HG02870 (cell line): Measurements from ENCODE around the gene SMARCA4.

Source experiments
- ATAC-seq: cut with Tn5 transposase; IDR thresholded peaks from one replicate; pipeline ENCODE4 v1.9.1; 2021; ENCODE audit warnings: mild to moderate bottlenecking, moderate library complexity; ENCODE audit not compliant: unreplicated experiment

SMARCA4 gene

GRCh38 chr19:11028146-11028545 is 67.3 kb downstream of the SMARCA4 start:
- ATAC-seq = no peak

DNA sequence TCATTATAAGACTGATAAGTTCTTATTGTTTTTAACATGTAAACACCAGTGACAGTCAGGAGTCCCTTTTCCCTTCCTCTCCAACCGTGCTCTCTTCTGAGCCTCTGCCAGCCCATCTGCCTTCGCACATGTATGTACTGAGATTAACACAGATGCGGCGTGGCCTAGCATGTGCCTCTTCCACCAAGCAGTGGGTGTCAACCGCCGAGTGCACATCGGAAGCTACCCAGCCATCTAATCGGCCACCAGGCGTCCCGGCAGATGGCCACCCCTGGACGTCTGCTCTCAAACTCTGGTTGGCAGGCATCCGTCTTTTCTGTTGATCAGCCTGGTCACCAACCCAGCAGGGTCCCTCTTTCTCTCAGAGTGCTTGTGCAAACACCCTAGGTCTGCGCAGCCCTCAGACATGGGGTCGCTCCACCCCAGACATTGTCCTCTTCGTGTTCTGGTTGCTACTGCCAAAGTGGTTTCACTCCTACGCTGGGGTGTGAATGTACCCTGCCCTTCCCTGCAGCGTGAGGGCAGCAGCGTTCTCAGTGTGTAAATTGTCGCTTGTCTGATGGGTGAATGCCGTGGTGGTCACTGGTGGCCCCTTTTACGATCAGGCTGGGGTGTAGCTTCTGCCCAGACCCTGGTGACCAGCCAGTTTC is 70.7 kb downstream of the SMARCA4 start:
- no peak for ATAC-seq

DNA sequence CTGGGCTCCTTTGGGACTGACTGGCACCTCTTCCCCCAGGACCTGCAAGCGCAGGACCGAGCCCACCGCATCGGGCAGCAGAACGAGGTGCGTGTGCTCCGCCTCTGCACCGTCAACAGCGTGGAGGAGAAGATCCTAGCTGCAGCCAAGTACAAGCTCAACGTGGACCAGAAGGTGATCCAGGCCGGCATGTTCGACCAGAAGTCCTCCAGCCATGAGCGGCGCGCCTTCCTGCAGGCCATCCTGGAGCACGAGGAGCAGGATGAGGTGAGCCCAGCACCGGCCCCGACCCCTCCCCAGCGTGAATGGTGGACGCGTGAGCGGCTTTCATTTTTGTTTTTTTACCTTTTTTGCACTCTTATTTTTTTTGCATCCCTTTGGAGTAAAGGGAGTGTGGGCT is 72.4 kb downstream of the SMARCA4 start:
- ATAC-seq = no peak

GRCh38 chr19:11033763-11034162 is 72.9 kb downstream of the SMARCA4 start:
- ATAC-seq = no peak

- no peak for ATAC-seq
Measured at GRCh38 chr19:11034449-11035213, 73.8 kb downstream of the SMARCA4 start.

GRCh38 chr19:11035441-11036377 is 74.9 kb downstream of the SMARCA4 start:
- ATAC-seq = no peak

DNA sequence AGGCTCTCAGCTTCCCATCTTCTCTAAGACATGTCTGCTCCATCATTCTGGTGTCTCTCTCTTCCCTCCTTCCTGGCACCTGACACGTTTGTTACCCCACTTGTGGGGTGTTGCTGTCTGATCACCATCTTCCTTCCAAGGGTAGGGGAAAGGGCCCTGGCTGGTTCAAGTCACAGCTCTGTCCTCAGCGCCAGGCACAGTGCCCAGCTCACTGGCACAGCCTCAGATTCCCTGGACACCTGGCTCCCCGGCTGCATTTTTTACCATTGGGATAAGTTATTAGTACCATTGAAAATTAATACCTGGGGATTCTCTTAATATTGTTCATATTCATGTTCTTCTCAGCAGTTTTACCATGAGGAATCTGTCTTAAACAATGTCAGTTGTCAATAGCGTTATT is 77.7 kb downstream of the SMARCA4 start:
- ATAC-seq = no peak

DNA sequence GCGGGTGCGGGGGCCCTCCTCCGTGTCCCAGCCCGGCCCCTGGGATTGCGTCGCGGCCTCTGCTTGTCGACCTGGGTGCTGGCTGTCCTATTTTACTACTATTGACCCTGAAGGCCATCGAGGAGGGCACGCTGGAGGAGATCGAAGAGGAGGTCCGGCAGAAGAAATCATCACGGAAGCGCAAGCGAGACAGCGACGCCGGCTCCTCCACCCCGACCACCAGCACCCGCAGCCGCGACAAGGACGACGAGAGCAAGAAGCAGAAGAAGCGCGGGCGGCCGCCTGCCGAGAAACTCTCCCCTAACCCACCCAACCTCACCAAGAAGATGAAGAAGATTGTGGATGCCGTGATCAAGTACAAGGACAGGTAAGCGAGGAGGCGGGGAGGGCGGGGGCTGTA is 80.4 kb downstream of the SMARCA4 start:
- ATAC-seq = no peak

DNA sequence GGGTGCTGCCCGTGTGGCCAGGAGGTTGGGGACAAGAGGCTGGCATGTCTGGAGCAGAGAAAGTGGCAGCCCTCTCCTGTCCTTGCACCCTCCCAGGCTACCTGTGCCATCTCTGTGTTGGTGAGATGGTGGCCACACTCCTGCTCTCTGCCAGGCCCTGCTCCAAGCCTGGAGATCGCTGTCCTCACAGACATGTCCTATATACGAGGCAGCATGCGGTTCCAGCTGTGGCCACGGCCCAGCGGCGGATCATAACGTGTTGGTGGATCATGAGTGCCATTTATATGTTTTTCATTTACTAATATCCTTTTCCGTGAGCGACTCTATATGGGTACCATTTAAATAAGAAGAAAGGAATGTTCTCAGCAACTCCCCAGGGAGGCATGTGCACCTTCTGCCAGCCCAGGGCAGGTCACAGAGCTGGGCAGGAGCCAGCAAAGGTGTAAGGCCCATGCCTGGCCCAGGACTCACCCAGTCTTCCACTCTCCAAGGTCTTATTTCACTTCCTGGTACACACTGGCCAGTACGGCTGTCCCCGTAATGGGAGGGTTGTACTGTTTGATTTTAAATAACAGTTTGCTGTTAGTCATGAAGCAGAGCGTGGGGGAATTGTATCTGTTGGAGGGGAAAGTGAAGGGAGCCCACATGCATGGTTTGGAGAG is 81.3 kb downstream of the SMARCA4 start:
- ATAC-seq = no peak

DNA sequence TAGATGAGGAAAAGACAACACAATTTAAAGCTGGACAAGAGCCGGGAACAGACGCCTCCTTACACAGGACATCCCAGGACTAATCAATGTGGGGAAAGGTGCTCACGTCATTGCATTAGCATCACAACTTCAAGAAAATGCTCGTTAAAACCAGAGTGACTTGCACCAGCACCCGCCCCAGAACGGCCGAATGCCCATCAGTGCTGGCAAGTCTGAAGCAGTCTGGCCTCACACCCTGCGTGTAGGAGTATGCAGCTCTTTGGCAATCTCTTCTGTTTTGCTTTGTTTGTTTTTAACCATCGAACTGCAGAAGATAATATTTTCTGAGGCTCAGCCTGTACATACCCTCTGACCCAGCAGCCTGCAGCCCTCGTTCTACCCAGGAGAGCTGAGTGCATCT is 83.6 kb downstream of the SMARCA4 start:
- ATAC-seq = no peak

GRCh38 chr19:11045536-11045935 is 84.7 kb downstream of the SMARCA4 start:
- ATAC-seq = no peak

DNA sequence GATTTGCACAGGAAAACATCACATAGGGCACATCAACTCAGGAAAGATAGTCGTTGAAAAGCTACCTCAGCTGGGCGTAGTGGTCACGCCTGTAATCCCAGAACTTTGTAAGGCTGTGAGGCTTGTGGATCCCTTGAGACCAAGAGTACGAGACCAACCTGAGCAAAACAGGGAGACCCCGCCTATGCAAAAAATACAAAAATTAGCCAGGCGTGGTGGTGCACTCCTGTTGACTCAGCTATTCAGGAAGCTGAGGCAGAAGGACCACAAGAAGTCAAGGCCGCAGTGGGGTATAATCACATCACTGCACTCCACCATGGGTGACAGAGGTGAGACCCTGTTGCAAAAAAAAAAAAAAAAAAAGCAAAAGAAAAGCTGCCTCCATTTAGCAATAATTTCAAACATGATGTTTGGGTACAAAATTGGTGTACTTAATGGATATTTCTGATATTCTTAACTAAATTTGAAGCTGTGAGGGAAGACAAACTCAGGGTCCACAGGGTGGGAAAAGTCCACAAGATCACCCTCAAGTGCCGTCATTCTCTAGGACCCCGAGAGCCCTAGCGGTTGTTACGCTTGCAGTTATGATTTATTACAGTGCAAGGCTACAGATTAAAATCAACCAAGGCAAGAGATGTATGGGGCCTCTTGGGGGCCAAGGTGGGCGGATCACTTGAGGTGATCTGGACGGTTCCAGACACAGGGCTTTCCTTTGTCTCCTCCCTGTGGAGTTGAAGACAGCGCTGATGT is 86.0 kb downstream of the SMARCA4 start:
- no peak for ATAC-seq

DNA sequence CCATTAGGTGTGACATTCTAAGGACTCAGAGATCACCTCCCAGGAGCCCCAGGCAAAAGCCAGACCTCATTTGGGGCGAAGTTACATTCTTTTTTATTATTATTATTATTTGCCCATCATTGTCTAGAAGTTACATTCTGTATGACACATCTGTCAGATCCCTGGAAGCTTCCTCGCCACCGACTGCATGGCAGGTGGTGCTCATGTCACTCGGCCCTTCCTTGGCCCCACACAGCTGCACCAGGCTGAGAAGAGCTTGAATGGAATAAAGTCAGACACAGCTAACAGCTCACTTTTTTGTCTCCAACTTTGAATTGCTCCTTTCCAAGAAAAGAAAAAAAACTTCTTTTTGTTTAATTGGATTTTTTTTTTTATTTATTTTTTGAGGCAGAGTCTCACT is 87.0 kb downstream of the SMARCA4 start:
- ATAC-seq = no peak

DNA sequence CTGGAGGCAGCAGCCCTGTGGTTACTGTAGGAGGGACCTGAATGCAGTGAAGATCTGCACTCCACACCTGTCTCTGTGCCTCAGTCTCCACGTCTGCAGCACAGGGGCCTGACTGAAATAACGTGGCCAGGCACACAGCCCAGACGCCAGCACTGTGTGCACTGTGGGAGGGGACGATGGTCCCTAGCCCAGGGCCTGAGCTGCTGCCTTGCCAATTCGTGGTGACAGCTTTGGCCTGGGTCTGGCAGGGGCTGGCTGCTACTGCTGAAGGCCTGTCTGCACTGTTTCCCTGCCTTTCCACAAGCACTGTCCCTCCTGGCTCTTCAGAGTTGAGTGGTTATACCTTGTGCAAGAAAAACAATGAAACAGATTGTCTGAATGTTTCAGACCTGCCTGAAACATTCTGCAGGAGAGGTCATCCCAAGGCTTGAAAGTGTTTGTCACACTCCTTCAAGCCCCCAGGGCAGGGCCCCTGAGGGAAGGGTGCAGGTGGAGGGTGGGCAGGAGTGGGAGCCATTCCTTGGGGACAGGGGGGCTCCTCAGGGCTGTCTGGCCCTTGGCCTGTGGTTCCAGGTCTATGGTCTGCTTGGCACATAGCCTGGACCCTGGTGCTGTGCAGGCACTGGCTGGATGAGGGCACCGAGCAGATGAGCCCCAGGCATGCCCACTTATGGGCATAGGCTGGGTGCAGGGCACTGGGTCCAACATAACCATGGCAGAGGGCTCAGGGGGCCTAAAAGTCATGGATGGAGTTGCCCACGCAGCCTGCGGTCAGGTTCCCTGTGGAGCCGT is 89.7 kb downstream of the SMARCA4 start:
- ATAC-seq = no peak

DNA sequence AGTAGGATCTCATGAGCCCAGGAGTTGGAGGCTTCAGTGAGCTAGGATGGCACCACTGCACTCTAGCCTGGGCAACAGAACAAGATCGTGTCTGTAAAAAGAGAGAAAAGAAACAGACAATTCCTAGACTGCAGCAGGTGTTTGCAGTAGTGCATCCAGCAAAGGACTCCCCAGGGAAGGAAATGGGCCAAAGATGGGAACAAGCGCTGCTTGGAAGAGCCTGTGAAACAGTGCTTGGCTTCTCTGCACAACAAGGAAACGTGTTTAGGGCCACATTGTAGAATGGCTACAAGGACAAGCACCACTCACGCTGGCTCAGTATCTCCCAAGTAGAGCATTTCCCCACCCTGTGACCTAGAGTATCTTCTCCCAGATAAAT is 93.0 kb downstream of the SMARCA4 start:
- ATAC-seq = no peak

- ATAC-seq = no peak
Measured at GRCh38 chr19:11054200-11054599, 93.4 kb downstream of the SMARCA4 start.

GRCh38 chr19:11054628-11055027 is 93.8 kb downstream of the SMARCA4 start:
- no peak for ATAC-seq

DNA sequence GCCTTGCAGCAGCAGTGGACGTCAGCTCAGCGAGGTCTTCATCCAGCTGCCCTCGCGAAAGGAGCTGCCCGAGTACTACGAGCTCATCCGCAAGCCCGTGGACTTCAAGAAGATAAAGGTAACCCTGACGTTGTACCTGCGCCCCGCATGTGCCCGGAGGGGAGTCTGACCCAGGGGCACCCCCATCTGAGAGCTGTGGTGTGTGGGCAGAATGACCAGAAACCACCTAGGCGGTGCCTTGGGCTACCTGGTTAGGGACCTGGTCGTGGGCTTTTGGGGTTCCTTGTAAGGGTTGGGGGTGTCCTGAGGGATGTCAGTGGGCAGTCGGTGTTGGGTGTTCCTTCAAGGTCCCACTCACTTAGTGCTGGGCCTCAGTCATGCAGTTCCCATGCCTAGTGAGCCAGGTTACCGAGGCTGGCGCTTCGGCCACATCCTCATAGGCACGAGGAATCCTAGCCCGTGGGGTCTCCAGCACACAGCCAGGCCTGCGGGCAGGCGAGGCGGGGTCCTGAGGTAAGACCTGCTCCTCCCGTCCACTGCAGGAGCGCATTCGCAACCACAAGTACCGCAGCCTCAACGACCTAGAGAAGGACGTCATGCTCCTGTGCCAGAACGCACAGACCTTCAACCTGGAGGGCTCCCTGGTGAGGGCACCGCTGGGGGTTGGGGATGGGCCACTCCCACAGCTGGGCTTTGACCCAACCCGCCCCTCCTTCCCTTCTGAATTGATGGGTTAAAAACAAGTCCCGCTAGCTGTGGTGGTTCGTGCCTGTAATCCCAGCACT is 97.6 kb downstream of the SMARCA4 start:
- ATAC-seq = no peak
